OCI-LY1 (cell line): ENCODE data around the gene BRCA2.

Source experiments
- EZH2 ChIP-seq: fragments of 200-600 bp; sonication (generic), shearing (Covaris generic); IDR thresholded peaks from 2 replicates; pipeline ENCODE4 v1.8.0; 2017; ENCODE audit warnings: borderline replicate concordance, mixed run types, mild to moderate bottlenecking, antibody characterized with exemption, low read length, moderate library complexity, mixed read lengths
- TF ChIP-seq, protein P1 (sequence below): fragments of 200-600 bp; sonication (generic), shearing (Covaris generic); IDR thresholded peaks from 2 replicates; pipeline ENCODE4 v1.5.1; 2017; ENCODE audit warnings: mild to moderate bottlenecking, antibody characterized with exemption, low read length, moderate library complexity, mixed read lengths

DNA sequence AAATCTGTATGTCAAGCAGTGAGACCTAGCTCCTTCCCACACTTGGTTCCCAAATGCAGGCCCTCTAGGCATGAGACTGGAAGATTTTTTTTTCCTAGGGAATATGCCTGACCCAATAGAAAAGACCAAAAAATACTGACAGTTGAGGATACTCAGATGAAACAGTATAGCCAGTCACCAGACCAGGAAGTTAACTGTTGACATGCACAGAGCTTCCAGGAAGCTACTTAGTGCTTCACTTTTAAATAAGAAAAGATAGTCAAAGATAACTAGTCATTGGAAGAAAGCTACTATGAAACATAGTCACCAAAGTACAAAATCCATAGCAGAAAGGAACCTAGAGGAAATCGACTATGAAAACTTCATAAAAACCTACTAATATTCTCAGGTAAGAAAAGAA is 32.3 kb downstream of the BRCA2 start:
- TF ChIP-seq, protein P1, sequence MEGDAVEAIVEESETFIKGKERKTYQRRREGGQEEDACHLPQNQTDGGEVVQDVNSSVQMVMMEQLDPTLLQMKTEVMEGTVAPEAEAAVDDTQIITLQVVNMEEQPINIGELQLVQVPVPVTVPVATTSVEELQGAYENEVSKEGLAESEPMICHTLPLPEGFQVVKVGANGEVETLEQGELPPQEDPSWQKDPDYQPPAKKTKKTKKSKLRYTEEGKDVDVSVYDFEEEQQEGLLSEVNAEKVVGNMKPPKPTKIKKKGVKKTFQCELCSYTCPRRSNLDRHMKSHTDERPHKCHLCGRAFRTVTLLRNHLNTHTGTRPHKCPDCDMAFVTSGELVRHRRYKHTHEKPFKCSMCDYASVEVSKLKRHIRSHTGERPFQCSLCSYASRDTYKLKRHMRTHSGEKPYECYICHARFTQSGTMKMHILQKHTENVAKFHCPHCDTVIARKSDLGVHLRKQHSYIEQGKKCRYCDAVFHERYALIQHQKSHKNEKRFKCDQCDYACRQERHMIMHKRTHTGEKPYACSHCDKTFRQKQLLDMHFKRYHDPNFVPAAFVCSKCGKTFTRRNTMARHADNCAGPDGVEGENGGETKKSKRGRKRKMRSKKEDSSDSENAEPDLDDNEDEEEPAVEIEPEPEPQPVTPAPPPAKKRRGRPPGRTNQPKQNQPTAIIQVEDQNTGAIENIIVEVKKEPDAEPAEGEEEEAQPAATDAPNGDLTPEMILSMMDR = no peak
- TF ChIP-seq EZH2 = no peak
